Measurements from ENCODE around the gene UHMK1. TPM values are rescaled to one million over a fixed set of nuclear protein-coding genes. Genes with fewer than 3 reads are reported as not detected.
A peak's percentile ranks its signal among the peaks of the same experiment; 100 is the strongest.
"Not testable (repeated sequence)": the region's sequence is repeated elsewhere in the genome, so short reads cannot be mapped to it uniquely, and the experiment has no call there.

UHMK1 gene
- total RNA-seq, 4 donors from 2014 or later = 26.5 to 57.1 (median 43.3) TPM

DNA sequence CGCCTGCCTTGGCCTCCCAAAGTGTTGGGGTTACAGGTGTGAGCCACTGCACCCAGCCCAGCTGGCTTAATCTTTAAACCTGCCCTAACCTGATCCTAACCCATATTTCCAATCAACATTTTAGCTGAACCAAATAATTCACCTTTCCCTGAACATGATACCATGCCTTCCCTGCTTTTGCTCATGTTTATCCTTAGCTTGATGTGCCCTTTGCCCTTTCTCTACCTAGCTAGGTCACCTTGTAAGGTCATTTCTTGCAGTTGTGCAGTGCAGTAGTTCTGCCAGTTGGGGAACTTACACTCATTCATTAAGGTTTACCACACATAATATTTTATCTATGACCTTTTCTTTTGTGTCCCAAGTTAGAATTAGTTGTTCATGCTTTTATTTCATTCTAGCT is 69.3 kb downstream of the UHMK1 start:
- Histone ChIP-seq H3K27me3 (no peaks in the 10 kb centered on the region), H3K36me3 (peaks cover 0 to 13% (median 5%) of the 10 kb centered on the region in 4 donors), H3K4me1 (peaks cover 8 to 81% (median 54%) of the 10 kb centered on the region in 4 donors), H3K9me3 (no peaks in the 10 kb centered on the region), H3K4me3 (no peak overlapping the region), H3K27ac (peak overlapping the region in 1 of 4 donors; percentile 1)
- intact Hi-C loops (cut with DNase I; ENCODE audit: low total_unique reads) = no loop called here
- 86 to 100% methylated on average over 1 of the region's 1 CpG for WGBS, 2 donors (ENCODE audit: low coverage in 1 of 2)
- TF ChIP-seq EP300 (IDR thresholded peaks at IDR 0.05; ENCODE audit: low read depth) = no peak
- TF ChIP-seq POLR2A (IDR thresholded peaks at IDR 0.05) = no peak
- no peak for TF ChIP-seq POLR2AphosphoS5 (IDR thresholded peaks at IDR 0.05)
- no peak for TF ChIP-seq CTCF (IDR thresholded peaks at IDR 0.05)
- no peak for DNase-seq
- in situ Hi-C loops (cut with MboI; ENCODE audit: low pct_ligation_motif_present in 1 of 4, low pct_unique_long_range_greater_than_20kb in 1 of 4, low sequenced_read_pairs in 3 of 4) = no loop called here

DNA sequence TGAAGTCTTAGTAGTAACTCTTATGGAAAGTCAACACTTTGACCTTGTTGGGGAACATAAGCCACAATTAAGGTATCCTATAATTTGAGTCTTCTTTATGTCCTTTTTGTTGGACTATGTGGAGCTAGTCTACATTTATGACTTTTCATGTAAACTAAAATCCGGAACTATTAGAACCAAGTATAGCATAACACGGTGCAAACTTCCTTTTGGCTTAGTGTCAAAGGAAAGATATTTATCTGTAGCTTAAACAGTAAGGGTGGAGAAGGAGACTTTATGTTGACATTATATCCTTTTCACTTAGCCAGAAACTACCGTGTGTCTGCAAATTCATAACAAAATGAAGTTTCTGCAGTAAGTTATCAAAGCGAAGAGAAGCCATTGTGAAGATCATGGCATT is 71.2 kb downstream of the UHMK1 start:
- TF ChIP-seq POLR2AphosphoS5 (IDR thresholded peaks at IDR 0.05) = peak in 1 of 3 donors; percentile 8
- TF ChIP-seq EP300 (IDR thresholded peaks at IDR 0.05; ENCODE audit: low read depth) = no peak
- Histone ChIP-seq H3K4me1 (peaks cover 11 to 86% (median 44%) of the 10 kb centered on the region in 4 donors), H3K4me3 (peak overlapping the region in 1 of 4 donors; percentile 12), H3K27me3 (no peaks in the 10 kb centered on the region), H3K36me3 (peaks cover 0 to 13% (median 5%) of the 10 kb centered on the region in 4 donors), H3K9me3 (no peaks in the 10 kb centered on the region), H3K27ac (peak overlapping the region; percentile 60 to 73 (median 69))
- DNase-seq = no peak
- intact Hi-C loops (cut with DNase I; ENCODE audit: low total_unique reads) (no loop called here), in situ Hi-C loops (cut with MboI; ENCODE audit: low pct_ligation_motif_present in 1 of 4, low pct_unique_long_range_greater_than_20kb in 1 of 4, low sequenced_read_pairs in 3 of 4) (no loop called here)
- 35 to 52% methylated on average over 4 of the region's 4 CpGs for WGBS, 2 donors (ENCODE audit: low coverage in 1 of 2)

DNA sequence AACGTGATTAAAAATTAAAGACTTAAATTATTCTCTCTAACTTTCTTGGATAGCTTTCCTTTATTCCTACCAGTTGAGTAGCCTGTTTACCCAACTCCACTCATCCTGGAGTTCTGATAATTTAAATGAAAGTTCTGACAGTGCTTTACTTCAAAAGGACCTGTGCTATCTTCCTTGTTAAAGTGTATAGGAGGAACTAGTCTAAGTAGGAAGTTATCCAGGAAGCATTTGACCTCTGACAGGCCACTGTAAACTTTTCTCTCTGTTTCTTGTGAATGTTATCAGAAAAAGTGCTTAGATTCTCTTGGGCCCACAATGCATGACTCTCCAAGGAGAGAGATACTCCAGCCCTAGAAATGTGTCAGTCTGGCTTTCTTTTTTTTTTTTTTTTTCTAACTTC is 73.1 kb downstream of the UHMK1 start:
- Histone ChIP-seq H3K27ac (peak overlapping the region in 3 of 4 donors; percentile 31 to 43 (median 34)), H3K27me3 (no peaks in the 10 kb centered on the region), H3K9me3 (no peaks in the 10 kb centered on the region), H3K4me3 (no peak overlapping the region), H3K4me1 (peaks cover 8 to 70% (median 33%) of the 10 kb centered on the region in 4 donors), H3K36me3 (peaks cover 0 to 13% (median 5%) of the 10 kb centered on the region in 4 donors)
- intact Hi-C loops (cut with DNase I; ENCODE audit: low total_unique reads) = no loop called here
- in situ Hi-C loops (cut with MboI; ENCODE audit: low pct_ligation_motif_present in 1 of 4, low pct_unique_long_range_greater_than_20kb in 1 of 4, low sequenced_read_pairs in 3 of 4) = no loop called here
- no peak for DNase-seq
- no peak for TF ChIP-seq POLR2A (IDR thresholded peaks at IDR 0.05)
- TF ChIP-seq EP300 (IDR thresholded peaks at IDR 0.05; ENCODE audit: low read depth) = no peak
- no peak for TF ChIP-seq POLR2AphosphoS5 (IDR thresholded peaks at IDR 0.05)
- TF ChIP-seq CTCF (IDR thresholded peaks at IDR 0.05) = no peak
- WGBS, 2 donors (ENCODE audit: low coverage in 1 of 2) = 82% methylated on average over 1 of the region's 1 CpG

DNA sequence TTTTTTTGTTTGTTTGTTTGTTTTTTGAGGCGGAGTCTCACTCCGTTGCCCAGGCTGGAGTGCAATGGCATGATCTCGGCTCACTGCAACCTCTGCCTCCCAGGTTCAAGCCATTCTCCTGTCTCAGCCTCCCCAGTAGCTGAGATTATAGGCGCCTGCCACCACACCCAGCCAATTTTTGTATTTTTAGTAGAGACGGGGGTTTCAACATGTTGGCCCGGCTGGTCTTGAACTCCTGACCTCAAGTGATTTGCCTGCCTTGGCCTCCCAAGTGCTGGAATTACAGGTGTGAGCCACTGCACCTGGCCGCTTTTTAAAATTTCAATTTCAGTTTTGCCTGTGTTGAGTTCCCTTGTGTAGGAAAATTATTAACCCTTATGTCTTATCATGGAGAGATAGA is 73.5 kb downstream of the UHMK1 start:
- in situ Hi-C loops (cut with MboI; ENCODE audit: low pct_ligation_motif_present in 1 of 4, low pct_unique_long_range_greater_than_20kb in 1 of 4, low sequenced_read_pairs in 3 of 4); H3K9me3 ChIP-seq; intact Hi-C loops (cut with DNase I; ENCODE audit: low total_unique reads); DNase-seq; H3K27me3 ChIP-seq; H3K4me3 ChIP-seq: not testable (repeated sequence)
- Histone ChIP-seq H3K36me3 (peaks cover 0 to 13% (median 5%) of the 10 kb centered on the region in 4 donors), H3K27ac (peak overlapping the region; percentile 4 to 43 (median 32)), H3K4me1 (peaks cover 8 to 66% (median 33%) of the 10 kb centered on the region in 4 donors)
- WGBS, 2 donors (ENCODE audit: low coverage in 1 of 2) = 63 to 68% methylated on average over 3 to 7 of the region's 7 CpGs

GRCh38 chr1:162571696-162572095 is 74.1 kb downstream of the UHMK1 start:
- in situ Hi-C loops (cut with MboI; ENCODE audit: low pct_ligation_motif_present in 1 of 4, low pct_unique_long_range_greater_than_20kb in 1 of 4, low sequenced_read_pairs in 3 of 4) (no loop called here), intact Hi-C loops (cut with DNase I; ENCODE audit: low total_unique reads) (no loop called here)
- WGBS, 2 donors (ENCODE audit: low coverage in 1 of 2) = 44 to 50% methylated on average over 1 of the region's 1 CpG
- Histone ChIP-seq H3K4me1 (peaks cover 8 to 64% (median 33%) of the 10 kb centered on the region in 4 donors), H3K9me3 (no peaks in the 10 kb centered on the region), H3K27me3 (no peaks in the 10 kb centered on the region), H3K4me3 (no peak overlapping the region), H3K27ac (peak overlapping the region; percentile 1 to 43 (median 18)), H3K36me3 (peaks cover 0 to 8% (median 3%) of the 10 kb centered on the region in 4 donors)
- no peak for TF ChIP-seq POLR2AphosphoS5 (IDR thresholded peaks at IDR 0.05)
- TF ChIP-seq POLR2A (IDR thresholded peaks at IDR 0.05) = no peak
- TF ChIP-seq EP300 (IDR thresholded peaks at IDR 0.05; ENCODE audit: low read depth) = no peak
- TF ChIP-seq CTCF (IDR thresholded peaks at IDR 0.05) = no peak
- DNase-seq = no peak

All from transverse colon (tissue), 4 donors.